Tibial artery (tissue), 4 donors: ENCODE results near the gene SLC66A1.

Experiments
- DNase-seq, 2 donors: peaks; one replicate each; pipeline ENCODE4 v3.0.0-alpha.2; 2019
- H3K27ac ChIP-seq, 2 donors: fragments of 200-600 bp; sonication (generic) in 1 of 2; 1 replicate in 1 of 2; 2 replicates in 1 of 2; pipeline ENCODE4 v1.5.1; 2018 to 2019; ENCODE audit warnings: mild to moderate bottlenecking in 1 of 2
- H3K27me3 ChIP-seq, 2 donors: fragments of 200-600 bp; sonication (generic) in 1 of 2; one replicate each; pipeline versions ENCODE4 v1.5.1 to v1.6.0; 2016 to 2019
- H3K36me3 ChIP-seq, 3 donors: fragments of 200-600 bp; sonication (generic) in 2 of 3; one replicate each; pipeline ENCODE4 v1.5.1; 2016 to 2019; ENCODE audit warnings: mild to moderate bottlenecking in 2 of 3
- H3K4me1 ChIP-seq, 4 donors: fragments of 200-600 bp; sonication (generic) in 2 of 4; 1 replicate in 3 of 4; 2 replicates in 1 of 4; pipeline ENCODE4 v1.5.1; 2016 to 2019
- H3K4me3 ChIP-seq, 2 donors: fragments of 200-600 bp; sonication (generic) in 1 of 2; 1 replicate in 1 of 2; 2 replicates in 1 of 2; pipeline ENCODE4 v1.5.1; 2018 to 2019; ENCODE audit warnings: mild to moderate bottlenecking in 2 of 2
- H3K9me3 ChIP-seq, 3 donors: fragments of 200-600 bp; sonication (generic) in 1 of 3; one replicate each; pipeline ENCODE4 v1.5.1; 2016 to 2019
- CTCF ChIP-seq, 2 experiments: fragments of 200-600 bp in 1 of 2; fragments of 450-650 bp in 1 of 2; IDR thresholded peaks; one replicate each; pipeline ENCODE4 v1.5.1; 2017 to 2019; ENCODE audit warnings: antibody characterized with exemption in 2 of 2, mild to moderate bottlenecking in 1 of 2, moderate library complexity in 1 of 2
- intact Hi-C: fragments of 100-400 bp; cut with DNase I; formaldehyde crosslinking; loops from one replicate; pipeline ENCODE4 v1.15.0; 2023; ENCODE audit warnings: low total_unique reads

Gene SLC66A1

GRCh38 chr1:19350566-19350965 lies 38.4 kb downstream of the SLC66A1 start:
- H3K36me3 ChIP-seq: peaks cover 40 to 70% (median 69%) of the 10 kb centered on the region in 3 donors
- intact Hi-C loops: no loop called here

DNA sequence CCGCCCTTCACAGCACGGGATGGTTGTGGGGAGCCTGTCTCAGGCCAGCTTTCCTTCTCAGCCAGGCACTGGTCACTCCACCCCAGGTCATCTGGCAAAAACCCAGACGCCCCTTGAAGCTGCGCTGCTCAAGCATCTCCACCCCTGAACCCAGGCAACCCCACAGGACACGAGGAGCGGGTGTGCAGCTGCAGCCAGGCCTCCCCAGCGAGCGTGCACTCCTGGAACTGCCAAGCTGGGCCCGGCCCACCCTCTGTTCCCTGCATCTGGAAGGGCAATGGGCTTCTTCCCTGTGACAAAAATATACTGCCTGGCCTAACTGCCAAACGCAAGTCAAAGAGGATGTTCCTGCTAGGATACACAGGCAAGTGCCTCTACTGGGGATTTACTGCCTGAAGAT lies 39.7 kb downstream of the SLC66A1 start:
- no peaks in the 10 kb centered on the region for H3K27me3 ChIP-seq
- H3K4me1 ChIP-seq: peaks cover 0 to 5% (median 0%) of the 10 kb centered on the region in 4 donors
- DNase-seq: no peak
- H3K27ac ChIP-seq: no peak overlapping the region
- H3K36me3 ChIP-seq: peaks cover 51 to 81% (median 77%) of the 10 kb centered on the region in 3 donors
- no peak overlapping the region for H3K4me3 ChIP-seq
- TF ChIP-seq CTCF (IDR thresholded peaks at IDR 0.05): no peak
- intact Hi-C loops: no loop called here
- H3K9me3 ChIP-seq: no peaks in the 10 kb centered on the region

More at GRCh38 chr1:19350566-19350965, 38.4 kb downstream of the SLC66A1 start:
- H3K4me3 ChIP-seq: no peak overlapping the region
- no peaks in the 10 kb centered on the region for H3K27me3 ChIP-seq
- H3K27ac ChIP-seq: no peak overlapping the region
- DNase-seq: no peak
- no peaks in the 10 kb centered on the region for H3K9me3 ChIP-seq
- H3K4me1 ChIP-seq: peaks cover 0 to 5% (median 0%) of the 10 kb centered on the region in 4 donors
- no peak for TF ChIP-seq CTCF (IDR thresholded peaks at IDR 0.05)

DNA sequence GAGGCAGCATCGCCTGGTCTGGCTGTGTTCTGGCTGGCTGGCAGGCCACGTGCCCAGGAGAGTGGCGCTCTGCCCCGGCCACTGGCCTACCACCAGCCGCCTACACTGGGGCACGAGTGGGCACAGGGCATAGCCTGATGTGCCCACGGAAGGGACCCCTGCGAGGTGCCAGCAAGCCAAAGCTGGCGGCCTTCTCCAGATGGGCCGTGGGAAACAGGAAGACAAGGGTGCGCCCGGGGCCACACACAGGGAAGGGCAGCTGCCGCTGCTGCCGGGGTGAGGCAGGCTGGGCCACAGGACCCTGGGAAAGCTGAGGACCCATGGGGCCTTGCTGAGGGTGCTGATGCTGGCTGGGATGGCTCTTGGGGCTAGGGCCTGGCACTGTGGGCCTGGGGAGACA lies 40.7 kb downstream of the SLC66A1 start:
- peaks cover 51 to 84% (median 84%) of the 10 kb centered on the region in 3 donors for H3K36me3 ChIP-seq
- TF ChIP-seq CTCF (IDR thresholded peaks at IDR 0.05): no peak
- intact Hi-C loops: no loop called here
- no peak overlapping the region for H3K27ac ChIP-seq
- DNase-seq: no peak
- no peaks in the 10 kb centered on the region for H3K27me3 ChIP-seq
- H3K4me3 ChIP-seq: no peak overlapping the region
- no peaks in the 10 kb centered on the region for H3K9me3 ChIP-seq
- H3K4me1 ChIP-seq: peaks cover 0 to 5% (median 0%) of the 10 kb centered on the region in 4 donors

DNA sequence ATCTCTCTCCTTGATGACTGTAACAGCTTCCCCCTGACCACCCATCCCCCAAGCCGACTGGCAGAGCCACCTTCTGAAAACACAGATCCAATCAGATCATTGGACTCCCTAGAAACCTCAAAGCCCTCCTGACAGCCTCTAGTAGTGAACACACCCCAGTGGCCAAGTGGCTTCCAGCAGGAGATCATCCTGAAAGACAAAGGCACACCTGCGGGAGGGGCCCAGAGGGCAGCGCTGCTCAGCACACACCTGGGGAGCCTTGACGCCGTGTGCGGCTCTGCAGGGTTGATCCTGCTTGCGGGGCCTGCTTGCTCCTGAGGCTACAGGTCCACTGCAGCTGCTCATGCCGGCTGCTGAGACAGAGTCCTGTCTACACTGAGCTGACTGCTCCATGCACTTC lies 41.5 kb downstream of the SLC66A1 start:
- H3K9me3 ChIP-seq: no peaks in the 10 kb centered on the region
- peaks cover 0 to 5% (median 0%) of the 10 kb centered on the region in 4 donors for H3K4me1 ChIP-seq
- TF ChIP-seq CTCF (IDR thresholded peaks at IDR 0.05): no peak
- H3K4me3 ChIP-seq: no peak overlapping the region
- no peak overlapping the region for H3K27ac ChIP-seq
- peaks cover 51 to 84% (median 76%) of the 10 kb centered on the region in 3 donors for H3K36me3 ChIP-seq
- no peak for DNase-seq
- no peaks in the 10 kb centered on the region for H3K27me3 ChIP-seq
- intact Hi-C loops: no loop called here

GRCh38 chr1:19354531-19354981 lies 42.4 kb downstream of the SLC66A1 start:
- Histone ChIP-seq H3K27me3 (no peaks in the 10 kb centered on the region), H3K4me3 (no peak overlapping the region), H3K4me1 (peaks cover 0 to 8% (median 0%) of the 10 kb centered on the region in 4 donors), H3K36me3 (peaks cover 48 to 76% (median 69%) of the 10 kb centered on the region in 3 donors), H3K9me3 (no peaks in the 10 kb centered on the region), H3K27ac (no peak overlapping the region)
- intact Hi-C loops: no loop called here
- DNase-seq: no peak
- TF ChIP-seq CTCF (IDR thresholded peaks at IDR 0.05): no peak

- Histone ChIP-seq H3K4me3 (no peak overlapping the region), H3K27me3 (no peaks in the 10 kb centered on the region), H3K4me1 (peaks cover 0 to 24% (median 8%) of the 10 kb centered on the region in 4 donors), H3K36me3 (peaks cover 41 to 63% (median 61%) of the 10 kb centered on the region in 3 donors), H3K9me3 (no peaks in the 10 kb centered on the region), H3K27ac (no peak overlapping the region)
- no peak for DNase-seq
- no peak for TF ChIP-seq CTCF (IDR thresholded peaks at IDR 0.05)
- intact Hi-C loops: no loop called here
These were observed 44.1 kb downstream of the SLC66A1 start for GRCh38 chr1:19356266-19356665.
